CD14-positive monocyte (primary cell): Measurements from ENCODE around the gene NDUFB10. TPM values are rescaled to one million over a fixed set of nuclear protein-coding genes. Genes with fewer than 3 reads are reported as not detected.

Experiments used
- DNase-seq, 3 donors: peaks; one replicate each; pipeline ENCODE4 v3.0.0-alpha.2; 2011 to 2022
- H2AFZ ChIP-seq: 2 replicates; pipeline ENCODE4 v1.6.0; 2012; ENCODE audit warnings: mild to moderate bottlenecking, low read depth, low read length, inconsistent platforms; ENCODE audit not compliant: insufficient read depth, poor library complexity, severe bottlenecking
- H3K27ac ChIP-seq, 2 donors: 1 replicate in 1 of 2; 2 replicates in 1 of 2; pipeline ENCODE4 v1.5.1; 2012 to 2013; ENCODE audit warnings: low read length in 2 of 2, control low read depth in 1 of 2, inconsistent platforms in 1 of 2, low read depth in 1 of 2, mild to moderate bottlenecking in 1 of 2
- H3K27me3 ChIP-seq, 2 donors: one replicate each; pipeline versions ENCODE4 v1.6.0 to v1.6.1; 2011 to 2013; ENCODE audit warnings: low read length in 2 of 2; ENCODE audit not compliant: control insufficient read depth in 2 of 2, insufficient read depth in 2 of 2
- H3K36me3 ChIP-seq, 2 donors: replicated peaks in 1 of 2; 1 replicate in 1 of 2; 2 replicates in 1 of 2; pipeline versions ENCODE4 v1.5.1 to v1.6.1; 2012 to 2013; ENCODE audit warnings: low read length in 2 of 2, control low read depth in 1 of 2, inconsistent platforms in 1 of 2, mild to moderate bottlenecking in 1 of 2; ENCODE audit not compliant: insufficient read depth in 2 of 2, control insufficient read depth in 1 of 2
- H3K4me1 ChIP-seq, 2 donors: 1 replicate in 1 of 2; 2 replicates in 1 of 2; pipeline versions ENCODE4 v1.5.1 to v1.6.1; 2012 to 2013; ENCODE audit warnings: low read length in 2 of 2, control low read depth in 1 of 2, inconsistent platforms in 1 of 2, mild to moderate bottlenecking in 1 of 2, moderate library complexity in 1 of 2; ENCODE audit not compliant: insufficient read depth in 2 of 2, control insufficient read depth in 1 of 2
- H3K4me2 ChIP-seq: replicated peaks from 2 replicates; pipeline ENCODE3; 2012; ENCODE audit warnings: low read length, moderate library complexity, mild to moderate bottlenecking; ENCODE audit not compliant: poor library complexity, severe bottlenecking; ENCODE audit errors: extremely low read depth
- H3K4me3 ChIP-seq, 3 experiments: fragments of 200-600 bp in 1 of 3; sonication (generic) in 1 of 3; replicated peaks in 1 of 3; 1 replicate in 2 of 3; 2 replicates in 1 of 3; pipeline ENCODE4 v1.5.1; 2011 to 2013; ENCODE audit warnings: low read length in 3 of 3, mild to moderate bottlenecking in 3 of 3, control low read depth in 2 of 3, low read depth in 2 of 3, inconsistent platforms in 1 of 3, moderate library complexity in 1 of 3
- H3K79me2 ChIP-seq: 2 replicates; pipeline ENCODE4 v1.6.0; 2012; ENCODE audit warnings: mild to moderate bottlenecking, control low read depth, inconsistent platforms, low read length, moderate library complexity; ENCODE audit not compliant: insufficient read depth
- H3K9ac ChIP-seq: 2 replicates; pipeline ENCODE4 v1.6.0; 2017; ENCODE audit warnings: low read length, mild to moderate bottlenecking; ENCODE audit not compliant: insufficient read depth, poor library complexity, severe bottlenecking
- H3K9me3 ChIP-seq, 2 donors: replicated peaks in 1 of 2; 1 replicate in 1 of 2; 2 replicates in 1 of 2; pipeline versions ENCODE4 v1.5.1 to v1.6.1; 2012 to 2013; ENCODE audit warnings: low read length in 2 of 2, control low read depth in 1 of 2; ENCODE audit not compliant: control insufficient read depth in 1 of 2, insufficient read depth in 1 of 2
- H4K20me1 ChIP-seq: 2 replicates; pipeline ENCODE4 v1.6.0; 2012; ENCODE audit warnings: mild to moderate bottlenecking, low read length, control low read depth, moderate library complexity; ENCODE audit not compliant: insufficient read depth
- H3K27ac Mint-ChIP-seq, 7 donors: one replicate each; pipeline ENCODE4 v1.8.0; 2020; ENCODE audit warnings: mild to moderate bottlenecking in 7 of 7, mixed read lengths in 7 of 7, moderate library complexity in 6 of 7, inconsistent platforms in 2 of 7
- H3K27me3 Mint-ChIP-seq, 3 donors: one replicate each; pipeline ENCODE4 v1.8.0; 2021 to 2022; ENCODE audit warnings: low read depth in 3 of 3, mild to moderate bottlenecking in 3 of 3, mixed read lengths in 3 of 3, moderate library complexity in 3 of 3, inconsistent platforms in 1 of 3
- H3K36me3 Mint-ChIP-seq, 2 donors: one replicate each; pipeline ENCODE4 v1.8.0; 2020; ENCODE audit warnings: mixed read lengths in 2 of 2, inconsistent platforms in 1 of 2, mild to moderate bottlenecking in 1 of 2
- H3K4me1 Mint-ChIP-seq: one replicate; pipeline ENCODE4 v1.8.0; 2020; ENCODE audit warnings: mild to moderate bottlenecking, mixed read lengths
- H3K4me3 Mint-ChIP-seq, 2 donors: one replicate each; pipeline ENCODE4 v1.8.0; 2020; ENCODE audit warnings: mild to moderate bottlenecking in 2 of 2, mixed read lengths in 2 of 2, moderate library complexity in 1 of 2
- H3K9me3 Mint-ChIP-seq, 7 donors: one replicate each; pipeline ENCODE4 v1.8.0; 2020 to 2022; ENCODE audit warnings: mixed read lengths in 7 of 7, mild to moderate bottlenecking in 6 of 7, moderate library complexity in 6 of 7, inconsistent platforms in 2 of 7
- WGBS: methylation state at CpG from one replicate; pipeline ENCODE4 v1.1.5; 2013; ENCODE audit warnings: missing lambda C conversion rate; ENCODE audit not compliant: insufficient coverage; 5-methylcytosine and 5-hydroxymethylcytosine counted together
- intact Hi-C, 2 donors: fragments of 100-400 bp; cut with micrococcal nuclease; formaldehyde crosslinking; loops; one replicate each; pipeline versions ENCODE4 v1.15.0 to v1.15.1; 2023
- polyA plus RNA-seq, 3 donors: library from polyadenylated mRNA; depleted of rRNA in 1 of 3; unstranded in 2 of 3; stranded (reverse) in 1 of 3; fragments of 300-500 nt in 2 of 3; fragments of >200 nt in 1 of 3; fragmentation: Illumina TruSeq in 2 of 3; gene quantifications; 1 replicate in 2 of 3; 2 replicates in 1 of 3; pipeline ENCODE4 v1.2.3, GENCODE V29; 2012 to 2021
- TF ChIP-seq, protein P1 (sequence below): fragments of 200-600 bp; IDR thresholded peaks from one replicate; pipeline ENCODE4 v1.8.0; 2022; ENCODE audit warnings: antibody characterized with exemption, mild to moderate bottlenecking

NDUFB10 gene
- polyA plus RNA-seq, 3 donors, result 121 to 215 (median 186) TPM

DNA sequence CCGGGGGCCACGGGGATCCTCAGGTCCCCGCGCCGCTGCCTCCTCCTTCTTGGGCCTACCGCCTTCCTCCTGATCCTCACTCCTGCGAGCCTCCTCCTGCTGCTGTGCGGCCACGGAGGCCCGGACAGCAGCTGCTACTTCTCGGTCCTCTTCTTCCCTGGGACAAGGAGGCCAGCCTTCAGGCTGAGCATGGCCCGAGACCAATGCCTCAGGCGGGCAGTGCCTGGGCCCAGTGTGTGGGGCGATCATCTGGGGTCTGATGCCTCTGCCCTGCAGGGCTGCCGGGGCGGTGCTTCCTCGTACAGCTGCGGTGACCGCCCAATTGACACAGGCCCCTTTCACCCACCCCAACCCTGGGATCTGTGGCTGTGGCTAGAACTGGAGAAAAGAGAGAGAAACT, 41.7 kb downstream of the NDUFB10 start:
- Histone ChIP-seq H3K9me3 (no peaks in the 10 kb centered on the region), H4K20me1 (peaks cover 40% of the 10 kb centered on the region), H3K4me3 (no peak overlapping the region), H3K79me2 (peaks cover 26% of the 10 kb centered on the region), H3K36me3 (peaks cover 54 to 69% of the 10 kb centered on the region in 2 donors), H3K27me3 (no peaks in the 10 kb centered on the region), H3K4me1 (peaks cover 8 to 23% of the 10 kb centered on the region in 2 donors), H3K27ac (no peak overlapping the region), H3K4me2 (no peak overlapping the region), H3K9ac (no peak overlapping the region), H2AFZ (no peak overlapping the region)
- over 99% methylated on average over 14 of the region's 19 CpGs for WGBS
- TF ChIP-seq, protein P1, sequence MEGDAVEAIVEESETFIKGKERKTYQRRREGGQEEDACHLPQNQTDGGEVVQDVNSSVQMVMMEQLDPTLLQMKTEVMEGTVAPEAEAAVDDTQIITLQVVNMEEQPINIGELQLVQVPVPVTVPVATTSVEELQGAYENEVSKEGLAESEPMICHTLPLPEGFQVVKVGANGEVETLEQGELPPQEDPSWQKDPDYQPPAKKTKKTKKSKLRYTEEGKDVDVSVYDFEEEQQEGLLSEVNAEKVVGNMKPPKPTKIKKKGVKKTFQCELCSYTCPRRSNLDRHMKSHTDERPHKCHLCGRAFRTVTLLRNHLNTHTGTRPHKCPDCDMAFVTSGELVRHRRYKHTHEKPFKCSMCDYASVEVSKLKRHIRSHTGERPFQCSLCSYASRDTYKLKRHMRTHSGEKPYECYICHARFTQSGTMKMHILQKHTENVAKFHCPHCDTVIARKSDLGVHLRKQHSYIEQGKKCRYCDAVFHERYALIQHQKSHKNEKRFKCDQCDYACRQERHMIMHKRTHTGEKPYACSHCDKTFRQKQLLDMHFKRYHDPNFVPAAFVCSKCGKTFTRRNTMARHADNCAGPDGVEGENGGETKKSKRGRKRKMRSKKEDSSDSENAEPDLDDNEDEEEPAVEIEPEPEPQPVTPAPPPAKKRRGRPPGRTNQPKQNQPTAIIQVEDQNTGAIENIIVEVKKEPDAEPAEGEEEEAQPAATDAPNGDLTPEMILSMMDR, result no peak
- H3K27me3 Mint-ChIP-seq, result peaks cover 0 to under 1% (median 0%) of the 10 kb centered on the region in 3 donors
- intact Hi-C loops, result loop anchor here (10.0 kb wide), 2 partner anchors 244 to 254 kb away; partner anchors contain the start of gene ECI1 (in 1 of the 2)
- H3K27ac Mint-ChIP-seq, result peak overlapping the region in 2 of 7 donors; percentile 63 to 67
- H3K4me3 Mint-ChIP-seq, result no peak overlapping the region
- H3K9me3 Mint-ChIP-seq, result peaks cover 0 to 2% (median 0%) of the 10 kb centered on the region in 7 donors
- H3K36me3 Mint-ChIP-seq, result peaks cover 42 to 64% of the 10 kb centered on the region in 2 donors
- H3K4me1 Mint-ChIP-seq, result peaks cover 17% of the 10 kb centered on the region
- no peak for DNase-seq

DNA sequence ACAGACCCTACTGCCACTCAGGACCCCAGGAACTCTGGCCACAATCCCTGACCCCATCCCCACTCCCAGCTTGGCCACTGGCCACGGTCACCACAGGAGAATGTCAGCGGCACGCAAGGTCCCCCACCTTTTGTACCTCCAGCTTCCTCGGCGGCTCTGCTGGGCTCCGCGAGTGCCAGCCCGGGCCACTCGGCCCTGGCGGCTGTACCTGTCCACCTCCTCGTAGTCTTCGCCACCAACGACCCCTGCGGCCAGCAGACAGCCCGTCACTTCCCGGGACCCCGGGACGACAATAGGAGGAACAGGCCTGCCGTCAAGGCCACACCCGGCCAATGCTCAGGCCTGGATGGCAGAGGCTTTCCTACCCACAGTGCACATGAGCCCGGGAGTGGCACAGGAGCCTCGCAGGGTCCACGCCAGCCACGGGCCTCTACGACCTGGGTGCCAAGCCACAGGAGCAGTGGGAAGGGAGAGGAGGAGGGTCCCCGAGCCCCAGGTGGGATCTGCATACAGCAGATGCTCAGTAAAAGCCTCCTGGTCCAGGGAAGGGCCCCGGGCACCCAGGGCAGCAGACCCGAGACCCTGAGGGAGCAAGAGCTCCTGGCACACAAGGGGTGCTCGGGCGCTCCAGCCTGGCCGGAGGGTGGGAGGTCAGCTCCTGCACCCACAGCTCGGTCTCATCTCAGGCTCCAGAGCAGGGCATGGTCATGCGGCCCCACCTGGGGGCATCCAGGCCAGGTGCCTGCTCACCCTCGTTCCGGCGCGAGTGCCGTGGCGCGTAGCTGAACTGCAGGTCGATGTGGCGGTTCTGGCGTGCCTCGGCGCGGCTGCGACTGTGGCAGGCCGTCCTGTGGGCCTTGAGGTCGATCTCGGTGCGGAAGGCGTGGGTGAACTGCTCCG, 42.4 kb downstream of the NDUFB10 start:
- WGBS, result 97% methylated on average over 52 of the region's 53 CpGs

More for the DNA sequence above, 42.4 kb downstream of the NDUFB10 start:
- intact Hi-C loops, result loop anchor here (10.0 kb wide), 2 partner anchors 243 to 253 kb away; partner anchors contain the start of gene ECI1 (in 1 of the 2)
- H4K20me1 ChIP-seq, result peaks cover 47% of the 10 kb centered on the region
- Mint-ChIP-seq H3K36me3 (peaks cover 43 to 65% of the 10 kb centered on the region in 2 donors), H3K27me3 (peaks cover 0 to 1% (median 0%) of the 10 kb centered on the region in 3 donors), H3K4me3 (no peak overlapping the region), H3K4me1 (peaks cover 20% of the 10 kb centered on the region), H3K9me3 (peaks cover 0 to 2% (median 0%) of the 10 kb centered on the region in 7 donors), H3K27ac (no peak overlapping the region)
- H2AFZ ChIP-seq, result no peak overlapping the region
- peaks cover 32% of the 10 kb centered on the region for H3K79me2 ChIP-seq
- H3K4me1 ChIP-seq, result peaks cover 8 to 28% of the 10 kb centered on the region in 2 donors
- H3K36me3 ChIP-seq, result peaks cover 54 to 68% of the 10 kb centered on the region in 2 donors
- TF ChIP-seq, protein P1, result no peak
- no peaks in the 10 kb centered on the region for H3K9me3 ChIP-seq
- H3K9ac ChIP-seq, result no peak overlapping the region
- no peak overlapping the region for H3K4me3 ChIP-seq
- no peaks in the 10 kb centered on the region for H3K27me3 ChIP-seq
- no peak overlapping the region for H3K4me2 ChIP-seq
- DNase-seq, result no peak
- H3K27ac ChIP-seq, result no peak overlapping the region
